Measurements from ENCODE around the gene PLXND1. TPM values are rescaled to one million over a fixed set of nuclear protein-coding genes. Genes with fewer than 3 reads are reported as not detected.
A peak's percentile ranks its signal among the peaks of the same experiment; 100 is the strongest.

Gene PLXND1
- total RNA-seq, 4 donors from 2014 or later = 155 to 300 (median 197) TPM

DNA sequence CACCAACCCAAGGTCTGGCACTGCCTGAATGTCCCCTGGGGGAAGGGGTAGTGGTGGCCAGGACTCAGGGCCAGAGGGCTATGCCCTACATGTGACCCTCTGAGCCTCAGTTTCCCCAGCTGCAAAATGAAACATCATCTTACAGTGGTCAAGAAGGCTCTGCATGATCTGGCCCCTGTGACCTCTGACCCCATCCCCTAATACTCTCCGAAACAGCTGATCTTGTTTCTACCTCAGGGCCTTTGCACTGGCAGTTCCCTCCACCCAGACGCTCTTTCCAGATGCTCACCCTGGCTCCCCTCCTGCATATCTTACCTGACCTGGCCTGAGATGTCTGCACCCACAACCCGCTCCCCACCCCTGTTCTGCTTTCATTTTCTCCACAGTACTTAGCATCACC, 21.8 kb downstream of the PLXND1 start:
- Histone ChIP-seq H3K4me1 (peaks cover 0 to 51% (median 30%) of the 10 kb centered on the region in 4 donors), H3K9me3 (no peaks in the 10 kb centered on the region), H3K27me3 (no peaks in the 10 kb centered on the region), H3K27ac (no peak overlapping the region), H3K4me3 (no peak overlapping the region), H3K36me3 (peaks cover 0 to 92% (median 6%) of the 10 kb centered on the region in 3 donors)
- TF ChIP-seq EP300 (IDR thresholded peaks at IDR 0.05) (no peak), POLR2A (IDR thresholded peaks at IDR 0.05) (no peak)
- TF ChIP-seq, protein P1, sequence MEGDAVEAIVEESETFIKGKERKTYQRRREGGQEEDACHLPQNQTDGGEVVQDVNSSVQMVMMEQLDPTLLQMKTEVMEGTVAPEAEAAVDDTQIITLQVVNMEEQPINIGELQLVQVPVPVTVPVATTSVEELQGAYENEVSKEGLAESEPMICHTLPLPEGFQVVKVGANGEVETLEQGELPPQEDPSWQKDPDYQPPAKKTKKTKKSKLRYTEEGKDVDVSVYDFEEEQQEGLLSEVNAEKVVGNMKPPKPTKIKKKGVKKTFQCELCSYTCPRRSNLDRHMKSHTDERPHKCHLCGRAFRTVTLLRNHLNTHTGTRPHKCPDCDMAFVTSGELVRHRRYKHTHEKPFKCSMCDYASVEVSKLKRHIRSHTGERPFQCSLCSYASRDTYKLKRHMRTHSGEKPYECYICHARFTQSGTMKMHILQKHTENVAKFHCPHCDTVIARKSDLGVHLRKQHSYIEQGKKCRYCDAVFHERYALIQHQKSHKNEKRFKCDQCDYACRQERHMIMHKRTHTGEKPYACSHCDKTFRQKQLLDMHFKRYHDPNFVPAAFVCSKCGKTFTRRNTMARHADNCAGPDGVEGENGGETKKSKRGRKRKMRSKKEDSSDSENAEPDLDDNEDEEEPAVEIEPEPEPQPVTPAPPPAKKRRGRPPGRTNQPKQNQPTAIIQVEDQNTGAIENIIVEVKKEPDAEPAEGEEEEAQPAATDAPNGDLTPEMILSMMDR (IDR thresholded peaks at IDR 0.05) = no peak
- 78 to 94% methylated on average over 3 of the region's 3 CpGs for WGBS, 2 donors
- no peak for DNase-seq (ENCODE audit: low spot score in 2 of 2)

DNA sequence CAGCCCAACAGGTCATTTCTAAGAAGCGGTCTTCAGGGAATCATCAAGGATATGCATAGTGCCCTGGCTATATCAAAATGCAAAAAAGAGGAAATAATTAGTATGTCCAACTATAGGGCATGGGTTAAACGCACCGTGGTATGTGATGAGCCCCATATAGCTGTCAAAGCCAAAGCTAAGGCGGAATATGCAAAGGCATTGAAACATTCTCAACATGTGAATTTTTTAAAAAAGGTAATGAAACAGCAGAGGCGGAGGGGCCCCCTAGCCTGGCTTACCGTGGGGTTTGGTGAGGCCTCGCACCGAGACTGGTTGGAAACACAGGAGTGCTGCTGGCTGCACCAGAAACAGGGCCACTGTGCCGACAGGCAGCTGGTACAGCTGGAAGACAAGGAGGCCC, 23.2 kb downstream of the PLXND1 start:
- DNase-seq (ENCODE audit: low spot score in 2 of 2) = no peak
- Histone ChIP-seq H3K4me1 (peaks cover 0 to 51% (median 26%) of the 10 kb centered on the region in 4 donors), H3K9me3 (no peaks in the 10 kb centered on the region), H3K27me3 (no peaks in the 10 kb centered on the region), H3K4me3 (no peak overlapping the region), H3K36me3 (peaks cover 0 to 96% (median 6%) of the 10 kb centered on the region in 3 donors), H3K27ac (peak overlapping the region in 2 of 4 donors; percentile 27 to 43)
- 85 to 86% methylated on average over 9 of the region's 9 CpGs for WGBS, 2 donors
- TF ChIP-seq, protein P1 (IDR thresholded peaks at IDR 0.05) = no peak
- TF ChIP-seq POLR2A (IDR thresholded peaks at IDR 0.05) (no peak), EP300 (IDR thresholded peaks at IDR 0.05) (no peak)

DNA sequence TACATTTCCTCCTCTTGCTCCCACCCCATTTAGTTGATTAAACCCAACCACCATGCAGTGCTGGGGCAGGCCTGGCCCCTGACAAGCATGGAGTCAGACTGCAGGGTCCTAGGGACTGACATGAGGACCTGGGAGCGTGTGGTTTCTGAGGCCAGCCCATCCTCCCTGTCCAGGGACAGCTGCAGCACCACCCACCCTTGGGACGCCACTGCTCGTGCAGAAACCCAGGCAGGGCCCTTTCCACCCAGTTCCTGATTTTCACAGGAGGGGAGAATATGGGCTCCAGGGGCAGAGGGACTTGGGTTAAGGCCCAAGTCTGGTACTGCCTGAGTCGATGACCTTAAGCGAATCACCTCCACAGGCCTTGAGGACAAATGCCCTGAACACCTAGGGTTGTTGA, 23.7 kb downstream of the PLXND1 start:
- DNase-seq (ENCODE audit: low spot score in 2 of 2) = no peak
- Histone ChIP-seq H3K4me3 (no peak overlapping the region), H3K36me3 (peaks cover 0 to 96% (median 6%) of the 10 kb centered on the region in 3 donors), H3K4me1 (peaks cover 0 to 51% (median 26%) of the 10 kb centered on the region in 4 donors), H3K27ac (peak overlapping the region in 2 of 4 donors; percentile 12 to 27), H3K9me3 (no peaks in the 10 kb centered on the region), H3K27me3 (no peaks in the 10 kb centered on the region)
- TF ChIP-seq, protein P1 (IDR thresholded peaks at IDR 0.05) = no peak
- TF ChIP-seq POLR2A (IDR thresholded peaks at IDR 0.05) (no peak), EP300 (IDR thresholded peaks at IDR 0.05) (no peak)
- WGBS, 2 donors = 63 to 84% methylated on average over 5 of the region's 5 CpGs

DNA sequence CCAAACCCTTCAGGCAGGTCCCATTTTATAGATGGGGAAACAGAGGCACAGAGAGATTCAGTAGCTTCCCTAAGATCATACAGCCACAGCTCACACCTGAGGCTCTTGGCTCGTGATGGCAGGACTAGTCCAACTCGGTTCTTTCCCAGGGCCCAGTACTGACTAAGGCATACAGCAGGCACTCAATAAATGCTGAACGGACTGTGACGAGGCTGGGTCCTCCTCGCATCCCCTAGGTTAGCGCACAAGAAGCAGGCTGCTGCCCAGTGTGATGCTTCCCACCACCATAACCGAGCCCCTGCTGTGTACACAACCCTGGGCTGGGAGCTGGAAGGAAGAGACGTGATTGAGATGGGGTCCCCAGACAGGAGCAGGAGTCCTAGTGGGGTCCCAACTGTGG, 24.9 kb downstream of the PLXND1 start:
- Histone ChIP-seq H3K9me3 (no peaks in the 10 kb centered on the region), H3K4me3 (no peak overlapping the region), H3K27me3 (no peaks in the 10 kb centered on the region), H3K4me1 (peaks cover 0 to 51% (median 27%) of the 10 kb centered on the region in 4 donors), H3K36me3 (peaks cover 0 to 100% (median 6%) of the 10 kb centered on the region in 3 donors), H3K27ac (peak overlapping the region in 1 of 4 donors; percentile 2)
- 89 to 95% methylated on average over 8 of the region's 8 CpGs for WGBS, 2 donors
- DNase-seq (ENCODE audit: low spot score in 2 of 2) = no peak
- no peak for TF ChIP-seq POLR2A (IDR thresholded peaks at IDR 0.05)
- no peak for TF ChIP-seq EP300 (IDR thresholded peaks at IDR 0.05)
- TF ChIP-seq, protein P1 (IDR thresholded peaks at IDR 0.05) = no peak

DNA sequence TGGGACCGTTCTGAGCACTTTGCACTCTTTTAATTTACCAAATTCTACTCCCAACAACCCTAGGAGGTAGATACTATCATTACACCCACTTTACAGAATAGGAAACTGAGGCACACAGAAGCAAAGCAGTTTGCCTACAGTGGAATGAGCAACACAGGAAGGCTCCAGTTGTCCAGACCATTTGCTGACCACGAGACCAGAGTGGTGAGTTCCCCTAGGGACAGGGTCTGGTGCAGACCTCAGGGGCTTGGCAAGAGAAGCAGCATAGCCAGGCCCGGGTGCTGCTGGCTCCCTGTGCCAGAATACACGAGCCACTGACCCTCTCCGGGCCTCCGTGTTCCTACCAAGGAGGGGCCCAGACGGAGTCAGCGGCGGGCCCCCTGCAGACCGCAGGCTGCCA, 26.5 kb downstream of the PLXND1 start:
- peaks cover 0 to 45% (median 33%) of the 10 kb centered on the region in 4 donors for H3K4me1 ChIP-seq
- TF ChIP-seq POLR2A (IDR thresholded peaks at IDR 0.05) = no peak
- TF ChIP-seq EP300 (IDR thresholded peaks at IDR 0.05) = no peak
- TF ChIP-seq, protein P1 (IDR thresholded peaks at IDR 0.05) = no peak
- peaks cover 0 to 100% (median 0%) of the 10 kb centered on the region in 3 donors for H3K36me3 ChIP-seq
- no peak overlapping the region for H3K4me3 ChIP-seq
- H3K27me3 ChIP-seq = no peaks in the 10 kb centered on the region
- H3K27ac ChIP-seq = peak overlapping the region in 2 of 4 donors; percentile 34 to 84
- WGBS, 2 donors = 73 to 79% methylated on average over 7 to 10 of the region's 10 CpGs
- DNase-seq (ENCODE audit: low spot score in 2 of 2) = no peak
- H3K9me3 ChIP-seq = no peaks in the 10 kb centered on the region

Measured in tibial nerve (tissue), 4 donors.